ENCODE measurements around the gene DDHD1.

- TF ChIP-seq POLR2A (IDR thresholded peaks at IDR 0.05) (no peak), CTCF (IDR thresholded peaks at IDR 0.05 in 4 of 5, conservative IDR thresholded peaks at IDR 0.05 in 1 of 5) (no peak)
Observed at GRCh38 chr14:53023325-53023724, 129.8 kb downstream of the DDHD1 start.
